Panc1 (cell line): Measurements from ENCODE around the gene KHNYN. TPM values are rescaled to one million over a fixed set of nuclear protein-coding genes. Genes with fewer than 3 reads are reported as not detected.
"Not testable (repeated sequence)": the region's sequence is repeated elsewhere in the genome, so short reads cannot be mapped to it uniquely, and the experiment has no call there.

ENCODE experiments used
- ATAC-seq: fragments of 200-7000 bp; cut with Tn5 transposase; 2 replicates; pipeline ENCODE4 v1.9.1; 2020; ENCODE audit warnings: mild to moderate bottlenecking, moderate library complexity
- BruUV-seq: library from RNA; stranded (reverse); fragments of 400-500 nt; replicated peaks from 2 replicates; lab custom pipeline; 2021; lab: Mats Ljungman, UMichigan
- CTCF ChIA-PET: fragments of 300-600 bp; sonication (Branson Sonifier 250); formaldehyde crosslinking; loops from one replicate; lab custom pipeline; 2022; ENCODE audit warnings: antibody characterized with exemption; lab: Charles Lee
- POLR2A ChIA-PET: fragments of 300-600 bp; sonication (Branson Sonifier 250); formaldehyde crosslinking; loops from one replicate; lab custom pipeline; 2022; ENCODE audit warnings: antibody characterized with exemption; lab: Charles Lee
- DNase-seq: peaks from one replicate; pipeline ENCODE4 v3.0.0-alpha.2; 2010; ENCODE audit warnings: low read depth, low spot score
- H3K27ac ChIP-seq: 2 replicates; pipeline ENCODE4 v1.5.1; 2011; ENCODE audit warnings: mild to moderate bottlenecking, low read length, inconsistent platforms
- H3K27me3 ChIP-seq: fragments of 200-500 bp; sonication (Bioruptor generic); 2 replicates; pipeline ENCODE4 v1.6.0; 2014; ENCODE audit warnings: low read length, inconsistent platforms; ENCODE audit not compliant: control insufficient read depth, insufficient read depth
- H3K36me3 ChIP-seq: fragments of 200-500 bp; sonication (Bioruptor generic); 2 replicates; pipeline ENCODE4 v1.5.1; 2014; ENCODE audit warnings: inconsistent platforms, mild to moderate bottlenecking, low read length, moderate library complexity; ENCODE audit not compliant: control insufficient read depth, insufficient read depth
- H3K4me1 ChIP-seq: 2 replicates; pipeline ENCODE4 v1.5.1; 2011; ENCODE audit warnings: inconsistent platforms, mild to moderate bottlenecking, low read length, moderate library complexity; ENCODE audit not compliant: control insufficient read depth, insufficient read depth
- H3K4me3 ChIP-seq, 2 experiments: 2 replicates each; pipeline ENCODE4 v1.5.1; 2011 to 2012; ENCODE audit warnings: low read depth in 2 of 2, low read length in 2 of 2, mild to moderate bottlenecking in 2 of 2, inconsistent platforms in 1 of 2, moderate library complexity in 1 of 2
- H3K9me3 ChIP-seq: fragments of 200-500 bp; sonication (Bioruptor generic); 2 replicates; pipeline ENCODE4 v1.5.1; 2014; ENCODE audit warnings: low read depth, mild to moderate bottlenecking, inconsistent platforms, low read length, moderate library complexity; ENCODE audit not compliant: control insufficient read depth, insufficient read depth
- CTCF ChIP-seq: fragments of 450-650 bp; IDR thresholded peaks from 2 replicates; pipeline ENCODE4 v1.5.1; 2017; ENCODE audit warnings: mild to moderate bottlenecking
- POLR2AphosphoS5 ChIP-seq: IDR thresholded peaks from 2 replicates; pipeline ENCODE4 v1.6.1; 2012; ENCODE audit warnings: mild to moderate bottlenecking, low read depth, low read length, moderate library complexity
- REST ChIP-seq, 2 experiments: IDR thresholded peaks; 2 replicates each; pipeline ENCODE4 v1.6.1; 2011 to 2012; ENCODE audit warnings: low read depth in 2 of 2, control low read depth in 1 of 2, low read length in 1 of 2, mild to moderate bottlenecking in 1 of 2, moderate library complexity in 1 of 2; ENCODE audit not compliant: insufficient read depth in 1 of 2
- SIN3A ChIP-seq: IDR thresholded peaks from 2 replicates; pipeline ENCODE4 v1.6.1; 2012; ENCODE audit warnings: low read depth, mild to moderate bottlenecking, low read length, moderate library complexity, borderline replicate concordance; ENCODE audit not compliant: insufficient read depth
- TCF7L2 ChIP-seq: IDR thresholded peaks from 2 replicates; pipeline ENCODE4 v1.6.1; 2011; ENCODE audit warnings: mild to moderate bottlenecking, low read depth, low read length, inconsistent platforms
- in situ Hi-C: cut with HindIII; loops from 2 replicates; pipeline ENCODE4 v1.10.0; 2016; ENCODE audit warnings: low sequenced_read_pairs, low pct_unique_long_range_greater_than_20kb
- intact Hi-C: fragments of 100-400 bp; cut with micrococcal nuclease; formaldehyde crosslinking; loops from one replicate; pipeline ENCODE4 v1.10.0; 2022; ENCODE audit not compliant: unreplicated experiment
- total RNA-seq: library from RNA; stranded (reverse); gene quantifications from one replicate; pipeline ENCODE4 v1.2.1, GENCODE V29; 2021; ENCODE audit not compliant: unreplicated experiment

The KHNYN gene
- total RNA-seq, 1 experiment from 2014 or later, result 37.6 TPM

- BruUV-seq, result no TSS peak
- Histone ChIP-seq H3K4me1 (no peaks in the 10 kb centered on the region), H3K9me3 (no peaks in the 10 kb centered on the region), H3K27ac (no peak overlapping the region), H3K36me3 (no peaks in the 10 kb centered on the region), H3K4me3 (no peak overlapping the region), H3K27me3 (no peaks in the 10 kb centered on the region)
- in situ Hi-C loops, result no loop called here
- CTCF ChIA-PET, result no interaction called here
- DNase-seq (no peak), ATAC-seq (no peak)
- TF ChIP-seq CTCF, result no peak
- TF ChIP-seq SIN3A, result no peak
- no peak for TF ChIP-seq TCF7L2
- no peak for TF ChIP-seq POLR2AphosphoS5
- TF ChIP-seq REST (IDR thresholded peaks at IDR 0.05; ENCODE audit: insufficient read depth in 1 of 2, low read depth in 2 of 2, low read length in 1 of 2), result no peak
- intact Hi-C loops, result no loop called here
- POLR2A ChIA-PET, result no interaction called here
These were observed 35.6 kb downstream of the KHNYN start for GRCh38 chr14:24465368-24465767.

- intact Hi-C loops, result no loop called here
- H3K27me3 ChIP-seq, result no peaks in the 10 kb centered on the region
- no peaks in the 10 kb centered on the region for H3K4me1 ChIP-seq
- DNase-seq (no peak), ATAC-seq (no peak)
- BruUV-seq, result no TSS peak
- no peak overlapping the region for H3K4me3 ChIP-seq
- H3K36me3 ChIP-seq, result no peaks in the 10 kb centered on the region
- TF ChIP-seq SIN3A (no peak), POLR2AphosphoS5 (no peak), TCF7L2 (no peak), CTCF (no peak), REST (IDR thresholded peaks at IDR 0.05; ENCODE audit: insufficient read depth in 1 of 2, low read depth in 2 of 2, low read length in 1 of 2) (no peak)
- in situ Hi-C loops, result no loop called here
- no peaks in the 10 kb centered on the region for H3K9me3 ChIP-seq
- H3K27ac ChIP-seq, result no peak overlapping the region
- ChIA-PET CTCF (no interaction called here), POLR2A (no interaction called here)
These were observed 36.1 kb downstream of the KHNYN start for GRCh38 chr14:24465805-24466204.

GRCh38 chr14:24470450-24470849 is 40.7 kb downstream of the KHNYN start:
- ATAC-seq, intact Hi-C loops, POLR2A ChIA-PET, H3K9me3 ChIP-seq, H3K36me3 ChIP-seq, BruUV-seq, H3K4me3 ChIP-seq, in situ Hi-C loops, H3K4me1 ChIP-seq, H3K27me3 ChIP-seq, CTCF ChIA-PET, DNase-seq, H3K27ac ChIP-seq: not testable (repeated sequence)
